Body of pancreas (tissue), 4 donors: ENCODE data around the gene MAP3K20.

Experiments used
- POLR2A ChIP-seq, 3 donors: fragments of 450-650 bp; IDR thresholded peaks; one replicate each; pipeline ENCODE4 v1.6.1; 2016; ENCODE audit warnings: antibody characterized with exemption in 3 of 3, mild to moderate bottlenecking in 2 of 3
- TF ChIP-seq, protein P1 (sequence below), 7 experiments: fragments of 450-650 bp in 4 of 7; fragments of 200-600 bp in 3 of 7; sonication (generic) in 3 of 7; IDR thresholded peaks; one replicate each; pipeline ENCODE4 v1.5.1; 2016 to 2019; ENCODE audit warnings: antibody characterized with exemption in 7 of 7

DNA sequence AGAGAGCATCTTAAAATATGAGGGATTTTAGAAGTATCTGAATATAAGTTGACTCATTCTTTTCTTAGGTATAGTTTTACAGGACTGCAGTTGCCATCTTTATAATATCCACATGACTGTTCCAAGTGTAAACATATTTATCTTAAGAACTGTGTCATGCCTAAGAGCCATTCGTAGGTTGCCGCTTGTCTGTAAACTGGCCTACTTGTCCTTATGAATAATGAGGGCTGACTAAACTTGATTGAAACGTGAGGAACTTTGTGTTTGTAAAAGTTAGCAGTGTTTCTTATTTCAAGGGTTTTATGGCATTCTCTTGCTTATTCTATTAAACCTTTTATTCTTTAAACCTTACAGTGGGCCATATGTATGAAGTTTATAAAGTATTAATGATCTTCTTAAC, 99.6 kb downstream of the MAP3K20 start:
- TF ChIP-seq, protein P1, sequence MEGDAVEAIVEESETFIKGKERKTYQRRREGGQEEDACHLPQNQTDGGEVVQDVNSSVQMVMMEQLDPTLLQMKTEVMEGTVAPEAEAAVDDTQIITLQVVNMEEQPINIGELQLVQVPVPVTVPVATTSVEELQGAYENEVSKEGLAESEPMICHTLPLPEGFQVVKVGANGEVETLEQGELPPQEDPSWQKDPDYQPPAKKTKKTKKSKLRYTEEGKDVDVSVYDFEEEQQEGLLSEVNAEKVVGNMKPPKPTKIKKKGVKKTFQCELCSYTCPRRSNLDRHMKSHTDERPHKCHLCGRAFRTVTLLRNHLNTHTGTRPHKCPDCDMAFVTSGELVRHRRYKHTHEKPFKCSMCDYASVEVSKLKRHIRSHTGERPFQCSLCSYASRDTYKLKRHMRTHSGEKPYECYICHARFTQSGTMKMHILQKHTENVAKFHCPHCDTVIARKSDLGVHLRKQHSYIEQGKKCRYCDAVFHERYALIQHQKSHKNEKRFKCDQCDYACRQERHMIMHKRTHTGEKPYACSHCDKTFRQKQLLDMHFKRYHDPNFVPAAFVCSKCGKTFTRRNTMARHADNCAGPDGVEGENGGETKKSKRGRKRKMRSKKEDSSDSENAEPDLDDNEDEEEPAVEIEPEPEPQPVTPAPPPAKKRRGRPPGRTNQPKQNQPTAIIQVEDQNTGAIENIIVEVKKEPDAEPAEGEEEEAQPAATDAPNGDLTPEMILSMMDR (IDR thresholded peaks at IDR 0.05), result no peak
- TF ChIP-seq POLR2A (IDR thresholded peaks at IDR 0.05), result no peak
